Endothelial cell of umbilical vein (primary cell): ENCODE measurements around the gene PRKG1. TPM values are rescaled to one million over a fixed set of nuclear protein-coding genes. Genes with fewer than 3 reads are reported as not detected.
A peak's percentile ranks its signal among the peaks of the same experiment; 100 is the strongest.

ENCODE experiments used
- BruUV-seq: library from RNA; stranded (reverse); fragments of 400-500 nt; replicated peaks from 2 replicates; lab custom pipeline; 2021; lab: Mats Ljungman, UMichigan
- CTCF ChIA-PET: fragments of 300-600, 350-600 bp; sonication (Branson Sonifier 250); formaldehyde crosslinking; loops from one replicate; lab custom pipeline; 2021; ENCODE audit warnings: antibody characterized with exemption, inconsistent platforms; lab: Charles Lee
- POLR2A ChIA-PET: fragments of 300-600, 350-600 bp; sonication (Branson Sonifier 250); formaldehyde crosslinking; loops from one replicate; lab custom pipeline; 2021; ENCODE audit warnings: antibody characterized with exemption, inconsistent platforms; lab: Charles Lee
- DNase-seq: peaks from one replicate; pipeline ENCODE4 v3.0.0-alpha.2; 2011; ENCODE audit warnings: low read depth, low spot score
- FAIRE-seq: peaks from 2 replicates; lab custom pipeline; 2011; peaks lifted over from hg19 to GRCh38; lab: Jason Lieb, UNC
- H2AFZ ChIP-seq: 2 replicates; pipeline ENCODE4 v1.6.0; 2012; ENCODE audit warnings: low read depth, low read length, control low read depth, inconsistent platforms
- H3K27ac ChIP-seq: 2 replicates; pipeline ENCODE4 v1.5.1; 2011; ENCODE audit warnings: low read depth, mild to moderate bottlenecking, control low read depth, low read length, moderate library complexity; ENCODE audit not compliant: insufficient read depth
- H3K27me3 ChIP-seq, 2 experiments: 2 replicates each; pipeline versions ENCODE4 v1.6.0 to v1.6.1; 2011; ENCODE audit warnings: low read length in 2 of 2, mixed read lengths in 1 of 2; ENCODE audit not compliant: control insufficient read depth in 2 of 2, insufficient read depth in 2 of 2
- H3K36me3 ChIP-seq, 2 experiments: 2 replicates in 1 of 2; 3 replicates in 1 of 2; pipeline ENCODE4 v1.5.1; 2011; ENCODE audit warnings: low read length in 2 of 2, mild to moderate bottlenecking in 1 of 2, moderate library complexity in 1 of 2; ENCODE audit not compliant: control insufficient read depth in 2 of 2, insufficient read depth in 2 of 2; ENCODE audit errors: extremely low read depth in 1 of 2
- H3K4me1 ChIP-seq: 3 replicates; pipeline ENCODE4 v1.5.1; 2011; ENCODE audit warnings: mild to moderate bottlenecking, low read length; ENCODE audit not compliant: control insufficient read depth, insufficient read depth; ENCODE audit errors: extremely low read depth
- H3K4me2 ChIP-seq: 2 replicates; pipeline ENCODE4 v1.6.1; 2011; ENCODE audit warnings: low read length, control low read depth, mixed read lengths; ENCODE audit not compliant: insufficient read depth
- H3K4me3 ChIP-seq, 3 experiments: fragments of 200-600 bp in 1 of 3; sonication (generic), shearing (Covaris generic) in 1 of 3; replicated peaks in 1 of 3; 2 replicates each; pipeline ENCODE4 v1.5.1; 2011 to 2016; ENCODE audit warnings: control low read depth in 3 of 3, low read length in 3 of 3, mild to moderate bottlenecking in 2 of 3, inconsistent platforms in 1 of 3, low read depth in 1 of 3, moderate library complexity in 1 of 3; ENCODE audit not compliant: insufficient read depth in 1 of 3
- H3K79me2 ChIP-seq: 2 replicates; pipeline ENCODE4 v1.6.0; 2012; ENCODE audit warnings: low read length, inconsistent platforms; ENCODE audit not compliant: control insufficient read depth, insufficient read depth
- H3K9ac ChIP-seq: replicated peaks from 2 replicates; pipeline ENCODE3; 2011; ENCODE audit warnings: low read length, control low read depth; ENCODE audit not compliant: insufficient read depth; ENCODE audit errors: extremely low read depth
- H3K9me1 ChIP-seq: replicated peaks from 3 replicates; pipeline ENCODE4 v1.6.0; 2011; ENCODE audit warnings: mild to moderate bottlenecking, low read length; ENCODE audit not compliant: control insufficient read depth, insufficient read depth; ENCODE audit errors: extremely low read depth
- H3K9me3 ChIP-seq: replicated peaks from 2 replicates; pipeline ENCODE4 v1.5.1; 2012; ENCODE audit warnings: low read length, inconsistent platforms; ENCODE audit not compliant: control insufficient read depth, insufficient read depth
- H4K20me1 ChIP-seq: replicated peaks from 2 replicates; pipeline ENCODE3; 2011; ENCODE audit warnings: mild to moderate bottlenecking, low read length; ENCODE audit not compliant: control insufficient read depth, insufficient read depth; ENCODE audit errors: extremely low read depth
- CTCF ChIP-seq, 2 donors: IDR thresholded peaks; 1 replicate in 1 of 2; 2 replicates in 1 of 2; pipeline ENCODE4 v1.5.1; 2011; ENCODE audit warnings: low read length in 2 of 2, mild to moderate bottlenecking in 2 of 2, moderate library complexity in 2 of 2, control low read depth in 1 of 2, inconsistent platforms in 1 of 2, low read depth in 1 of 2; ENCODE audit not compliant: insufficient read depth in 1 of 2; ENCODE audit errors: extremely low read depth in 1 of 2
- EZH2 ChIP-seq: IDR thresholded peaks from 2 replicates; pipeline ENCODE4 v1.6.1; 2012; ENCODE audit warnings: borderline replicate concordance, low read depth, mild to moderate bottlenecking, moderate library complexity, low read length, inconsistent platforms; ENCODE audit not compliant: severe bottlenecking
- FOS ChIP-seq: IDR thresholded peaks from 2 replicates; pipeline ENCODE4 v1.6.1; 2011; ENCODE audit warnings: mild to moderate bottlenecking, low read length, moderate library complexity, borderline replicate concordance; ENCODE audit not compliant: insufficient read depth
- GATA2 ChIP-seq: IDR thresholded peaks from 2 replicates; pipeline ENCODE4 v1.7.0; 2011; ENCODE audit warnings: low read depth, mild to moderate bottlenecking, moderate library complexity, mixed read lengths, low read length; ENCODE audit not compliant: insufficient read length, insufficient read depth
- JUN ChIP-seq: IDR thresholded peaks from 2 replicates; pipeline ENCODE4 v1.6.1; 2011; ENCODE audit warnings: borderline replicate concordance, low read depth; ENCODE audit not compliant: insufficient read length, insufficient read depth
- MAX ChIP-seq: IDR thresholded peaks from 2 replicates; pipeline ENCODE4 v1.6.1; 2011; ENCODE audit not compliant: insufficient read depth, insufficient read length
- MYC ChIP-seq: IDR thresholded peaks from one replicate; pipeline ENCODE4 v1.6.1; 2011; ENCODE audit warnings: mild to moderate bottlenecking, low read depth, low read length
- POLR2A ChIP-seq: IDR thresholded peaks from 2 replicates; pipeline ENCODE4 v1.6.1; 2012; ENCODE audit warnings: low read depth, mild to moderate bottlenecking, control low read depth, low read length
- POLR2AphosphoS5 ChIP-seq: IDR thresholded peaks from 2 replicates; pipeline ENCODE4 v1.6.1; 2012; ENCODE audit warnings: low read depth, mild to moderate bottlenecking, control low read depth, low read length, moderate library complexity; ENCODE audit not compliant: insufficient read depth
- dilution Hi-C: fragments of 300-500 bp; cut with MboI; formaldehyde crosslinking; loops from one replicate; pipeline ENCODE4 v1.15.0; 2019; ENCODE audit warnings: low sequenced_read_pairs; ENCODE audit not compliant: extremely low pct_ligation_motif_present
- intact Hi-C: fragments of 100-400 bp; cut with micrococcal nuclease; formaldehyde crosslinking; loops from one replicate; pipeline ENCODE4 v1.10.0; 2022
- polyA plus RNA-seq, 4 experiments: library from polyadenylated mRNA; depleted of rRNA in 3 of 4; stranded (reverse) in 3 of 4; unstranded in 1 of 4; fragments of >200 nt; gene quantifications; 2 replicates each; pipeline versions ENCODE4 v1.2.1 to v1.2.3, GENCODE V29; 2011 to 2012; ENCODE audit warnings: missing spikeins in 1 of 4
- total RNA-seq: library from RNA; stranded (reverse); gene quantifications from 2 replicates; pipeline ENCODE4 v1.2.3, GENCODE V29; 2021

Gene PRKG1
- total and polyA plus RNA-seq, 2 donors (not counting 3 experiments of a cell fraction or from before 2014, with no cell fraction given): 0.01 to 0.18 TPM

GRCh38 chr10:52318136-52318701 is 1243.9 kb downstream of the PRKG1 start:
- no peaks in the 10 kb centered on the region for H3K36me3 ChIP-seq
- no peaks in the 10 kb centered on the region for H3K27me3 ChIP-seq
- TF ChIP-seq CTCF (IDR thresholded peaks at IDR 0.05; ENCODE audit: extremely low read depth in 1 of 2, insufficient read depth in 1 of 2, low read depth in 1 of 2, low read length in 2 of 2) (no peak), FOS (no peak), JUN (no peak), MYC (no peak), GATA2 (no peak), EZH2 (no peak), MAX (no peak), POLR2A (peak; percentile 13), POLR2AphosphoS5 (peak; percentile 81)
- TSS peak; percentile 75 for BruUV-seq
- FAIRE-seq (peak; percentile 65), DNase-seq (peak; percentile 78)
- dilution Hi-C loops (no loop called here), intact Hi-C loops (loop anchor here (2.0 kb wide), 1 partner anchor 71 kb away; no protein-coding TSS in a partner anchor)
- H2AFZ ChIP-seq: peak overlapping the region; percentile 26
- H3K9me1 ChIP-seq: no peaks in the 10 kb centered on the region
- no peaks in the 10 kb centered on the region for H4K20me1 ChIP-seq
- peak overlapping the region in 2 of 3 experiments; percentile 8 to 98 for H3K4me3 ChIP-seq
- H3K4me2 ChIP-seq: peak overlapping the region; percentile 93
- ChIA-PET CTCF (interaction anchor here (0.7 to 16.5 kb wide), 9 partner anchors 10 to 249 kb away, joined by 3 to 630 read pairs (median 7); no protein-coding TSS in a partner anchor), POLR2A (interaction anchor here (1.2 to 2.2 kb wide), 3 partner anchors 16 to 173 kb away, joined by 3 to 12 read pairs (median 4); no protein-coding TSS in a partner anchor)
- H3K9me3 ChIP-seq: no peaks in the 10 kb centered on the region
- peaks cover 30% of the 10 kb centered on the region for H3K79me2 ChIP-seq
- peak overlapping the region; percentile 89 for H3K9ac ChIP-seq
- peak overlapping the region; percentile 94 for H3K27ac ChIP-seq
- peaks cover 52% of the 10 kb centered on the region for H3K4me1 ChIP-seq
